ENCODE results near the gene ZNF75A.
"Not testable (repeated sequence)": the region's sequence is repeated elsewhere in the genome, so short reads cannot be mapped to it uniquely, and the experiment has no call there.

GRCh38 chr16:3270718-3271117 is 34.6 kb upstream of the ZNF75A start:
- not testable (repeated sequence) for TF ChIP-seq SUZ12 (IDR thresholded peaks at IDR 0.05; ENCODE audit: extremely low read depth, insufficient read depth, insufficient read length); ZNF274 (IDR thresholded peaks at IDR 0.05; ENCODE audit: low read depth, low read length)

Measured in NT2/D1 (cell line).